ENCODE results near the gene CFAP58. TPM values are rescaled to one million over a fixed set of nuclear protein-coding genes. Genes with fewer than 3 reads are reported as not detected.

Gene CFAP58
- total RNA-seq, 2 donors from 2014 or later: 0.68 to 0.97 TPM

GRCh38 chr10:104449391-104449790 lies 95.8 kb downstream of the CFAP58 start:
- no peak overlapping the region for H3K4me3 Mint-ChIP-seq
- H3K4me3 ChIP-seq (ENCODE audit: low read length): no peak overlapping the region
- H3K9ac ChIP-seq (ENCODE audit: extremely low read depth, low read length, poor library complexity, severe bottlenecking): no peak overlapping the region
- no peaks in the 10 kb centered on the region for H3K36me3 ChIP-seq (ENCODE audit: control insufficient read depth, insufficient read depth, low read length)
- WGBS, 2 experiments (ENCODE audit: insufficient coverage in 1 of 2, insufficient read length in 1 of 2): 89% methylated on average over 3 of the region's 3 CpGs; no CpG with 5 or more reads in 1 of the 2 experiments
- no peaks in the 10 kb centered on the region for H3K36me3 Mint-ChIP-seq (ENCODE audit: low read depth)
- no peaks in the 10 kb centered on the region for H3K27me3 Mint-ChIP-seq (ENCODE audit: insufficient read depth)
- H3K4me1 Mint-ChIP-seq: peaks cover 10% of the 10 kb centered on the region
- H3K27ac Mint-ChIP-seq: no peak overlapping the region
- no peaks in the 10 kb centered on the region for H3K27me3 ChIP-seq (ENCODE audit: control insufficient read depth, insufficient read depth, low read length, poor library complexity, severe bottlenecking)
- no peaks in the 10 kb centered on the region for H3K9me3 ChIP-seq (ENCODE audit: control insufficient read depth, low read length)
- H3K9me3 Mint-ChIP-seq: no peaks in the 10 kb centered on the region
- DNase-seq: no peak
- H3K27ac ChIP-seq (ENCODE audit: low read depth, low read length): no peak overlapping the region
- TF ChIP-seq CTCF (conservative IDR thresholded peaks at IDR 0.05): no peak
- H3K4me1 ChIP-seq (ENCODE audit: control insufficient read depth, insufficient read depth, low read length): no peaks in the 10 kb centered on the region

GRCh38 chr10:104450490-104450889 lies 96.9 kb downstream of the CFAP58 start:
- no peaks in the 10 kb centered on the region for H3K9me3 ChIP-seq (ENCODE audit: control insufficient read depth, low read length)
- no peak overlapping the region for H3K9ac ChIP-seq (ENCODE audit: extremely low read depth, low read length, poor library complexity, severe bottlenecking)
- Mint-ChIP-seq H3K27me3 (ENCODE audit: insufficient read depth) (no peaks in the 10 kb centered on the region), H3K4me1 (peaks cover 12% of the 10 kb centered on the region), H3K9me3 (no peaks in the 10 kb centered on the region), H3K4me3 (no peak overlapping the region), H3K36me3 (ENCODE audit: low read depth) (no peaks in the 10 kb centered on the region), H3K27ac (no peak overlapping the region)
- H3K36me3 ChIP-seq (ENCODE audit: control insufficient read depth, insufficient read depth, low read length): no peaks in the 10 kb centered on the region
- no peak overlapping the region for H3K4me3 ChIP-seq (ENCODE audit: low read length)
- no peaks in the 10 kb centered on the region for H3K4me1 ChIP-seq (ENCODE audit: control insufficient read depth, insufficient read depth, low read length)
- no peak overlapping the region for H3K27ac ChIP-seq (ENCODE audit: low read depth, low read length)
- no peak for DNase-seq
- TF ChIP-seq CTCF (conservative IDR thresholded peaks at IDR 0.05): no peak
- H3K27me3 ChIP-seq (ENCODE audit: control insufficient read depth, insufficient read depth, low read length, poor library complexity, severe bottlenecking): no peaks in the 10 kb centered on the region

GRCh38 chr10:104450954-104451353 lies 97.3 kb downstream of the CFAP58 start:
- no peak for TF ChIP-seq CTCF (conservative IDR thresholded peaks at IDR 0.05)
- Mint-ChIP-seq H3K4me1 (peaks cover 13% of the 10 kb centered on the region), H3K27me3 (ENCODE audit: insufficient read depth) (no peaks in the 10 kb centered on the region), H3K9me3 (no peaks in the 10 kb centered on the region), H3K36me3 (ENCODE audit: low read depth) (no peaks in the 10 kb centered on the region), H3K4me3 (no peak overlapping the region), H3K27ac (no peak overlapping the region)
- Histone ChIP-seq H3K4me1 (ENCODE audit: control insufficient read depth, insufficient read depth, low read length) (no peaks in the 10 kb centered on the region), H3K9me3 (ENCODE audit: control insufficient read depth, low read length) (no peaks in the 10 kb centered on the region), H3K4me3 (ENCODE audit: low read length) (no peak overlapping the region), H3K27me3 (ENCODE audit: control insufficient read depth, insufficient read depth, low read length, poor library complexity, severe bottlenecking) (no peaks in the 10 kb centered on the region), H3K27ac (ENCODE audit: low read depth, low read length) (no peak overlapping the region), H3K36me3 (ENCODE audit: control insufficient read depth, insufficient read depth, low read length) (no peaks in the 10 kb centered on the region), H3K9ac (ENCODE audit: extremely low read depth, low read length, poor library complexity, severe bottlenecking) (no peak overlapping the region)
- 94% methylated on average over 4 to 5 of the region's 5 CpGs for WGBS, 2 experiments (ENCODE audit: insufficient coverage in 1 of 2, insufficient read length in 1 of 2)
- DNase-seq: no peak
